Activated CD4-positive, alpha-beta T cell treated with anti-CD3 and anti-CD28 coated beads, Interleukin-2, Interleukin-6, amounts not matched to agents 100 ng/mL and 50 ng/mL, durations not matched to agents 16 hours and 8 hours (primary cell): ENCODE results near the gene U2AF2.

Experiments
- DNase-seq: peaks from one replicate; pipeline ENCODE4 v3.0.0-alpha.2; 2020

U2AF2 gene

DNA sequence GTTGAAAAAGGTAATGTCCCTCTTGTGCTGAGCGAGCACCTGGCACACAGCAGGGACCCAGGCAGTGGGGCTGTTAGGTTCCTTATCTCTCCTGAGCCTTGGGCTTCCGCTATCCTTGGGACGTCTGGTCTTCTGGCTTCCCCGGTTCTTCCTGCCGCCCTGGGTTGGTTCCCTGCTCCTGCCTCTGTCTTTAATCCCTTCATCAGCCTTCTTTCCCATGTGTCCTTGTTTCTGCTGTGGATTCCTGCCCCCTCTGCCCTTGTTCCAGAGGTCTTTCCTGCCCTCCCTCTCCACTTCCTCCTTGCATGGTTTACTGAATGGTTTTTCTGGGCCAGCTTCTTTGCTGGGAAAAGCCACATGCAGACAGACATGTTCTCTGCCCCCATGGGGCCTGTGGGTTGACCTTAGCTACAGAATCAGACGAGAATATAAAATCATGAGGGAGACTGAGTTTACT lies 22.8 kb downstream of the U2AF2 start:
- DNase-seq, result no peak

DNA sequence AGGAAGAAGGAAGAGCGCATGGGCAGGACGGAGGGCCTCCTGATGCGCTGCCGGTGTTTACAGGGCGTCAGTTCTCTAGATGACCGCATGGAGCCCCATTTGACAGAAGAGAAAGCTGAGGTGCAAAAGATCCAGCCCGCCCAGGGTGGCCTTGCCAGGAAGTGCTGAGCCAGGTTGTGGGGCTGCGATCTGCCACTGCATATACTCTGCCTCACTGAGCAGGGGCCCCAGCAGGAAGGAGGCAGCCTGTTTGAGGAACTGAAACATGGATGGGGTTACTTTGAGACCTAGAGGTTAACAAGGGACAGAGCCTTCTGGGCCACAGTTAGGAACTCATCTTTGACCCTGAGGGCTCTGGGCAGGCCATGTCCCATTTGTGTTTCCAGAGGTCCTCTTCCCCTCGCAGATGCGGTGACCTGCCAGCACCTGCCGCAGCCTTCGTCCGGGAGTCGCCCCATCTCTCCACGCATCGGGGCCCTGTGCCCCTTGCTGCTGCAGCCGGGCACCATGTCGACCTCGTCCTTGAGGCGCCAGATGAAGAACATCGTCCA lies 23.4 kb downstream of the U2AF2 start:
- DNase-seq, result no peak

GRCh38 chr19:55679343-55680257 lies 24.8 kb downstream of the U2AF2 start:
- peak; percentile 58 for DNase-seq

- no peak for DNase-seq
Observed at GRCh38 chr19:55680339-55681130, 25.7 kb downstream of the U2AF2 start.

- no peak for DNase-seq
Observed at GRCh38 chr19:55681131-55682092, 26.6 kb downstream of the U2AF2 start.

DNA sequence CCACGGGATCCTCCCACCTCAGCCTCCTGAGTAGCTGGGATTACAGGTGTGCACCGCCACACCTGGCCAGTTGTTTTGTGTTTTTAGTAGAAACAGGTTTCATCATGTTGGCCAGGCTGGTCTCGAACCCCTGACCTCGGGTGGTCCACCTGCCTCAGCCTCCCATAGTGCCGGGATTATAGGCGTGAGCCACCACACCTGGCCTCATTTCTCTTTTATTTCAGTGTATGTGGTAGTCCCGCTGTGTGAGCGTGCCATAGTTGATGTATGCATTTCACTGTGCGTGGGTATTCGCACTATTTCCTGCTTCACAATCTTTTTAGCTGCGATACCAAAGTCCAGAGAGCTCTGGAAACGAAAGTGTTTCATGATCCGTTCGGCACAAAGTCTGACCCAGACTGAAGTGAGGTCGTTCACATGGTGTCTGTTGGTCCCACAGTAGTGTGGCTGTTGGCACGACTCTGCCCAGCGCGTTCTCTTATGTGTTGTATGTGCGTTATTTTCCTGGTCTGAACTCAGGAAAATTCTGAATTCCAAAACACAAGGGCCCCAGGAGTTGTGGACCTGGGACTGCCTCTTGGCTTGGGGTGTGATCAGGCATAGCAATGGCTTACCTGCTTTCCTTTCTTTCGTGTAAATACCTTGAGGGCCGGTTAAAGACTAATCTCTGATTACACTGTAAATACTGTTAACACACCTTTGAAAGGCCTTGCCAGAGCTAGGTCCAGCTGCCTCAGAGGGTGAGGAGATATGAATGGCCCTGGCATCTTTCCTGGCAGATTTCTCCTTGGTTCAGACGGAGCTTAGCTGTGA lies 28.8 kb downstream of the U2AF2 start:
- DNase-seq, result no peak

DNA sequence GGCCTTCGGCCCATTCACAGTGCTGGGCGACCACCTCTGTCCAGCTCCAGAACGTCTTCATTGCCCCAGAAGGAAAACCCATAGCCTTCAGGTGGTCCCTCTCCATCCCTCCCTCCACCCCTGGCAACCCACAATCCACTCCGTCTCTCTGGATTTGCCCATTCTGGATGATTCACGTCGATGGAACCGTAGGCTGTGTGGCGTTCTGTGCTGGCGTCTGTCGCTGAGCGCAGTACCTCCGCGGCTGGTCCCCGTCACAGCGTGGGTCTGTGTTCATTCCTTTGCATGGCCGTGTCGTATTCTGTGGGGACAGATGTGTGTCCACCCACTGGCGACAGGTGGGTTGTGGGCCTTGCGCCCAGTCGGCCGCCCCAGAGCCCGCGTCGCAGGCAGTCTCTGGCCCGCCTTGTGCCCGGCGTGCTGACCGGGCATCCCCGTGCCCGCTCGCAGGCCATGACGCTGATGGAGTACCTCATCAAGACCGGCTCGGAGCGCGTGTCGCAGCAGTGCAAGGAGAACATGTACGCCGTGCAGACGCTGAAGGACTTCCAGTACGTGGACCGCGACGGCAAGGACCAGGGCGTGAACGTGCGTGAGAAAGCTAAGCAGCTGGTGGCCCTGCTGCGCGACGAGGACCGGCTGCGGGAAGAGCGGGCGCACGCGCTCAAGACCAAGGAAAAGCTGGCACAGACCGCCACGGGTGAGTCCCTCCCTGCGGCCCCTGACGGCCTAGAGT lies 30.3 kb downstream of the U2AF2 start:
- DNase-seq, result no peak

DNA sequence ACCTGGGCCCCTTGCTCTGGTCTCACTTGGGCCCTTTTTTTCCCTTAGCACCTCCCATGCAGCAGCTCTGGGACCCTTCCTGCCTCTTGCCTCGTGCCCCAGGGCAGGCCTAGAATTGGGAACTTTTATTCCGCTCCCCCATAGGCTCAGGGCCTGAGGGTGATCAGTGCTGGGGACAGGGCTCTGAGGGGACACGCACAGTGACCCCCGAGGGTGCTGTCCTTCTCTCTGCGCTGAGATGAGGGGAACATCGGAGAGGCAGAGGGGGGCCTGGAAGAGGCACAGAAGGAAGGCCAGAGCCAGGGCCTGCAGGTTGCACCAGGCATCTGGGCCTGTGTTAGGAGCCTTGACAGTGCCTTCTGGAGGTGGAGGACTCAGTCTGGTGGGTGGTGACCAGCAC lies 30.9 kb downstream of the U2AF2 start:
- no peak for DNase-seq

DNA sequence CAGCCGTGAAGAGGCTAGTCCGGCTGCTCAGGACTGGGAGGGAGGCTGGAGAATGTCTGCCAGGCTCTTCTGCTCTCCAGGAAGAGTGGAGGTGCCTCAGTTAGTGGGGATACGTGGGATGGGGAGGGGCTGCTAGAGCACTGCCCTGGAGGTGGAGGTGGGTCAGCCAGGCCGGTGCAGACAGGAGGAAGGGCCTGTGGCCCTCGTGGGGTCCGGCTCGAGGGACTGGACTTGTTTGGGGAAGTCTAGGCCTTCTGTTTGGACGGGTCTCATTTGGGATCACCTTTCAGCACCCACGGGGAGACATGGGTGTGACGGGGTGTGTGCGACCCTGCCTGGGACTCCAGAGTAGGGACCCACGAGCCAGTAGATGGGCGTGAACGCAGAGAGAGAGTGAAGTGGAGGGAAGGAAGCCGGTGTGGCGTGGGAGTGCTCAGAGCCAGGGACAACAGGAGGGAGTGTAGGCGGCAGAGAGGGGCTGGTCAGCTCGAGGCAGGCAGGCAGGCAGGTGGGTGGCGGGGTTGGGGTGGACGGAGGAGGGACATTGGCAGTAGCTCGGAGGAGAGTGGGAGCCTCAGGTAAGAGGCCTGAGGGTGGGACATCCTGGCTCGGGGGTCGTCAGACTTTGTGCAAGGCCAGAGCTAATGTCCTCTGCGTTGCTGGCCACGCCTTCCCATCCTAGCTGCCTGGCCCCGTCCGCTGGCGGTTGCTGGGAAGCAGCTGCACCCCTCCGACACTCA lies 31.6 kb downstream of the U2AF2 start:
- no peak for DNase-seq

DNA sequence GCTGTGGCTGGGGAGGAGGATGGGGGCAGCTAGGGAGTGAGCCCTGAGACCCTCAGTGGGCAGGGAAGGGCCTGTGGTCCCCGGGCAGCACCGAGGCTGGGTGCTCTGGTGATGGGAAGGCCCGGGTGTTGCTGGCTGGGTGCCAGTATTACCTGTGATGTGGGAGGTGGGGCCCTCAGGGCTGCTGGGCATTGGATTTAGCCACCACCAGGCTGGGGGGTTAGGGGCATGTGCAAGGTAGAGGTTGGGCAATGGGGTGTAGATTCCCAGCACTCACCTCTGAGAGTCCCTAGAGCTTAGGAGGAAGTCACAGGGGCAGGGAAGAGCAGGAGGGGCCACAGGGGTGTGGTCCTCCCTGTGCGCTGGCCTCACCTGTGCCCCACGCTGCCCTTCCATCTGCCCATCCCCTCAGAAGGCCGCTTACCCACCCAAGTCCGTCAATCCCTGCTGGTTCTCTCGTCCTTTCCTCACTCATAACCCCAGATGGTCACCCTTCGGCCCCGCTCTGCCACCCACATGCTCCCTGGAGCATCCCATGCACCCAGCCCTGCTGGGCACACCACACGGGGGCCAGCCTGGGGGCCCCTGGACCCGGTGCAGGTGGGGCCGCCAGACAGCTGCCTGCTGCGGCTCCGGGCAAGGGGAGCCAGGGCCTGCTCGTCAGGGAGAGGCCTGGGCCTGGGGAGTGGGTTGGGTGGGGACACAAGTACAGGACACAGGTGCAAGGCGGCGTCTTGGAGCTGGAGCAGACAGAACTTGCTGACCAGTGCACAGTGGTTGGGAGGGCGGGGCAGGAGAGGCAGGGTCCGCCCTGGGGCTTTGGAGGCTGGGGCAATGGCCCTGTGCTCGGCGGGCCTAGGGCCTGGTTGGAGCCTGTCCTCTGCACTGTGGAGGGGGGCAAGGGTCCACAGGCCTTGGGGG lies 32.7 kb downstream of the U2AF2 start:
- no peak for DNase-seq

GRCh38 chr19:55688422-55689218 lies 33.8 kb downstream of the U2AF2 start:
- no peak for DNase-seq

DNA sequence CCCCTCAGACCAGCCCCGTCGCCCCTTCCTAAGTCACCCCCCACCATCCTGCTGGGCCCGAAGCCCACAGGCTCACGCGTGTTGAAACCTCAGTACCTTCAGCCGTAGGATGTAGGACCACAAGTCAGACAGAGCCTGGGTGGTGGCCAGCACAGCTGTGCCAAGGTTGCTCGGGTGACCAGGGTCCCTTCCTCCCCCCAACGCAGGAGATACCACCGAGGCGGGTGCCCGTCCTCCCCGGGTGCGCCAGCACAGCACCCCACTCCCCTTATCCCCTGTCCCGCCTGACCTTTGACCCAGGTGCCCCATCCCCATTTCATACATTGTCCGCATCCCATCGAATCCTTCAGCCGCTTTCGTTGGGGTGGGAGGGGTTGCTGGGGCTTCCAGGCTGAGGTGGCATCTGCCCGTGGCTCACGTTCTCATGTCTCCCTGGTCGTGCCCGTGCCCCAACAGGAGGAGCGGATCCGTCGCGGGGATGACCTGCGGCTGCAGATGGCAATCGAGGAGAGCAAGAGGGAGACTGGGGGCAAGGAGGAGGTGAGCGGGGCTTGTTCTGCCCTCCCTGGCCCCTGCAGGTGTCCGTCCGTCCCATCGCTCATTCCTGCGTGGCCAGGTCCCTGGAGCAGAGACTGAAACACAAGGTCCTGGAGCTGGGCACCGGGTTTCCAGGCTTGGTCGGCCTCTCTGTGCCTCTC lies 34.7 kb downstream of the U2AF2 start:
- no peak for DNase-seq

- no peak for DNase-seq
Observed at GRCh38 chr19:55690109-55690768, 35.4 kb downstream of the U2AF2 start.

GRCh38 chr19:55690769-55691545 lies 36.1 kb downstream of the U2AF2 start:
- DNase-seq, result no peak

DNA sequence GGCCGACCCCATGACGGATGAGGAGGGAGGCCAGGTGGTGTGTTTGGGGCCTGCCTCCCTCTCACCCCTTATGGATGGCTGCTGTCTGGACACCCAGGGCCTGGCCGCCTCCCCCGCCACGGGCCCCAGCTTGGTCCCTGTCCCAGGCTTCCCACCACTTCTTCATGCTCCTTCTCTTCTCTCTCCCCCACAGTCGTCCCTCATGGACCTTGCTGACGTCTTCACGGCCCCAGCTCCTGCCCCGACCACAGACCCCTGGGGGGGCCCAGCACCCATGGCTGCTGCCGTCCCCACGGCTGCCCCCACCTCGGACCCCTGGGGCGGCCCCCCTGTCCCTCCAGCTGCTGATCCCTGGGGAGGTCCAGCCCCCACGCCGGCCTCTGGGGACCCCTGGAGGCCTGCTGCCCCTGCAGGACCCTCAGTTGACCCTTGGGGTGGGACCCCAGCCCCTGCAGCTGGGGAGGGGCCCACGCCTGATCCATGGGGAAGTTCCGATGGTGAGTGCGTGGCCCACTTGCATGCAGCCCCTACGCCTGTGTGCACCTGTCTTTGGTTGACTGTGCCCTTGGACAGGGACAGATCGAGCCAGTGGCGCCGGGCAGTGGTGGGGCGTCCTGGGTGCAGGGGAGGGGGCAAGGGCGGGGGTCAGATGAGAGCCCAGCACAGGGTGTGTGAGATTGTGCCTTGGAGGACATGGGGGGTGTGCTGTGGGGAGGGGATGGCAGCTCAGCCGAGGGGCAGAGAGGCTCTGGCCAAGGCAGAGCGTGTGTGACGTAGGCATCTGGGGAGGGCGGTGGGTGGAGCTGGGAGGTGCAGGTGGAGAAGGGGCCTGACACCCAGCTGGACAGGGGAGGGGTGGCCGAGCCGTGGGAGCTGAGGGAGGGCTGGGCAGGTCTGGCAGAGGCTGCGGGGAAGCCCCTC lies 37.0 kb downstream of the U2AF2 start:
- no peak for DNase-seq
